B cell (primary cell): ENCODE measurements around the gene HSP90B1.

Experiments used
- EZH2 ChIP-seq: IDR thresholded peaks from 2 replicates; pipeline ENCODE4 v1.6.1; 2012; ENCODE audit warnings: borderline replicate concordance, low read depth, mild to moderate bottlenecking, moderate library complexity, low read length; ENCODE audit not compliant: insufficient read depth, poor library complexity, severe bottlenecking
- TF ChIP-seq, protein P1 (sequence below): fragments of 200-600 bp; IDR thresholded peaks from one replicate; pipeline ENCODE4 v1.8.0; 2022; ENCODE audit warnings: antibody characterized with exemption, mild to moderate bottlenecking

GRCh38 chr12:103969391-103969790 is 39.2 kb downstream of the HSP90B1 start:
- no peak for TF ChIP-seq EZH2
- TF ChIP-seq, protein P1, sequence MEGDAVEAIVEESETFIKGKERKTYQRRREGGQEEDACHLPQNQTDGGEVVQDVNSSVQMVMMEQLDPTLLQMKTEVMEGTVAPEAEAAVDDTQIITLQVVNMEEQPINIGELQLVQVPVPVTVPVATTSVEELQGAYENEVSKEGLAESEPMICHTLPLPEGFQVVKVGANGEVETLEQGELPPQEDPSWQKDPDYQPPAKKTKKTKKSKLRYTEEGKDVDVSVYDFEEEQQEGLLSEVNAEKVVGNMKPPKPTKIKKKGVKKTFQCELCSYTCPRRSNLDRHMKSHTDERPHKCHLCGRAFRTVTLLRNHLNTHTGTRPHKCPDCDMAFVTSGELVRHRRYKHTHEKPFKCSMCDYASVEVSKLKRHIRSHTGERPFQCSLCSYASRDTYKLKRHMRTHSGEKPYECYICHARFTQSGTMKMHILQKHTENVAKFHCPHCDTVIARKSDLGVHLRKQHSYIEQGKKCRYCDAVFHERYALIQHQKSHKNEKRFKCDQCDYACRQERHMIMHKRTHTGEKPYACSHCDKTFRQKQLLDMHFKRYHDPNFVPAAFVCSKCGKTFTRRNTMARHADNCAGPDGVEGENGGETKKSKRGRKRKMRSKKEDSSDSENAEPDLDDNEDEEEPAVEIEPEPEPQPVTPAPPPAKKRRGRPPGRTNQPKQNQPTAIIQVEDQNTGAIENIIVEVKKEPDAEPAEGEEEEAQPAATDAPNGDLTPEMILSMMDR: no peak
